Retina (tissue), 1 donor: ENCODE data around the gene BRME1.
"Not testable (repeated sequence)": the region's sequence is repeated elsewhere in the genome, so short reads cannot be mapped to it uniquely, and the experiment has no call there.

Experiments
- DNase-seq: peaks from one replicate; pipeline ENCODE4 v3.0.0-alpha.2; 2016

The BRME1 gene

DNA sequence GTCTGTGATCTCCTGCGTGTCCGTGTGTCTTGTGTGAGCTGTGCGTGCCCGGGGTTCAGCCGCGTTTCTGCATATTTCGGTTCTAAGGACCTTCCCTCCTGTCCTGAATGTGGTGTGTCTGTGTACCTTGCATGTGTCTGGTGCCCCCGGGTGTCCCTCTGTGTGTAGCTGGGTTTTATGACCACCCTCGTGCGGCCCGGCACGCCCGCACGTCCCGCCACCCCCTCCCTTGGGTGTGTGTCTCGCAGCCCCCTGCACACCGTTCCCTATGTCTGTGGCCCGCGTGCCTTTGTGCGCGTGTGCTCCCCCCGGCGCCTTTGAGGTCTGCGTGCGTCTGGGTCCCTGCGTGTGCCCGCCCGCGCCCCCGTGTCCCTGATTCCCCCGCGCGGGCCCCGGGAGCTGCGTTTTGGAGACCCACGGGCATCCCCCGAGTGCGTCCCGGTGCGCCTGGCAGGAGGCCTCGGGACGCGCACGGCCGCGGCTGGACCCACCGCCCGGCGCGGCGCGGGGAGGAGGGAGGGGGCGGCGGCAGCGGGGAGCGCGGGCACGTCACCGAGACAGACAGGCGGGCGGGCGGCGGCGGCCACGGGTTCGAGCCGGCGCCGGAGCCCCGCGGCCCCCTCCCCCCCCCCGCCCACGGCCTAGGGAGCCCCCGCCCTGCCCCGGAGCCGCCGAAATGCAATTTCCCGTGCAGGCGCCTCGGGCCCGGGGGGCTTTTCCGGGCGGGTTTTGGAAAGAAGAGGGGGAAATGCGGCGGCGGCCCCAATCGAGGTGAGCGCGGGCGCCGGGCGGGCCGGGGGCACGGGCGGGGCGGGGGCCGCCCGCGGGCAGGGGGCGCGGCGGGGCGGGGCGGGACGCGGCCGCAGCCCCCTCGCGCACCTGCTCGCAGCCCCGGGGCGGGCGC lies 41.0 kb downstream of the BRME1 start:
- peak; percentile 60 for DNase-seq

DNA sequence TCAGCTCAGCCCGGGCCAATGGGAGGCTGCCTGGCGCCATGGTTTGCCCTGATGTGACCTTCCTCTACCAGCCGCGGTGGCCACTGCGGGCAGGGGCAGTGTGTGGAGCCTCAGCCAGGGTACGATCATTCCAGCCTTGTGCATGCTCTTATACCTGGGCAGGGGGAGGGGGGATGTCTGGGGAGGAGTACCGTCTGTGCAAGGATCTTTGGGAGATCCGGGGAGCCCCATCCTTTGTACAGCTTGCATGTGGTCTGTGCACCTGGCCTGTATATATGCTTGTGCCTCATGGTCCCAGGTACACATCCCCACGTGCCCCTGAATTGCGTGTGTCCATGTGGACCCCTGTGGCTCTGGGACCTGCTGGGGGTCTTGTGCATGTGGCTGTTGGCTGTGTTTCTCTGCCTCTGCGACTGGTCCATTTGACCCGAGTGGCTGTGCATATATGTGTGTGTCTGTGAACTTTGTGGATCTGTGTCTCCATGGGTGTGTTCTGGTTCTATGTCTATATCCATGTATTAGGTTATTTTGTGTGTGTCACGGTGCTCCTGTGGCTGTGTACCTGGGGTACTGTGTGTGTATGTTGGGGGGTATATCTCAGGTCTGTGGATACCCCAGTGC lies 41.8 kb downstream of the BRME1 start:
- DNase-seq = peak; percentile 54

DNA sequence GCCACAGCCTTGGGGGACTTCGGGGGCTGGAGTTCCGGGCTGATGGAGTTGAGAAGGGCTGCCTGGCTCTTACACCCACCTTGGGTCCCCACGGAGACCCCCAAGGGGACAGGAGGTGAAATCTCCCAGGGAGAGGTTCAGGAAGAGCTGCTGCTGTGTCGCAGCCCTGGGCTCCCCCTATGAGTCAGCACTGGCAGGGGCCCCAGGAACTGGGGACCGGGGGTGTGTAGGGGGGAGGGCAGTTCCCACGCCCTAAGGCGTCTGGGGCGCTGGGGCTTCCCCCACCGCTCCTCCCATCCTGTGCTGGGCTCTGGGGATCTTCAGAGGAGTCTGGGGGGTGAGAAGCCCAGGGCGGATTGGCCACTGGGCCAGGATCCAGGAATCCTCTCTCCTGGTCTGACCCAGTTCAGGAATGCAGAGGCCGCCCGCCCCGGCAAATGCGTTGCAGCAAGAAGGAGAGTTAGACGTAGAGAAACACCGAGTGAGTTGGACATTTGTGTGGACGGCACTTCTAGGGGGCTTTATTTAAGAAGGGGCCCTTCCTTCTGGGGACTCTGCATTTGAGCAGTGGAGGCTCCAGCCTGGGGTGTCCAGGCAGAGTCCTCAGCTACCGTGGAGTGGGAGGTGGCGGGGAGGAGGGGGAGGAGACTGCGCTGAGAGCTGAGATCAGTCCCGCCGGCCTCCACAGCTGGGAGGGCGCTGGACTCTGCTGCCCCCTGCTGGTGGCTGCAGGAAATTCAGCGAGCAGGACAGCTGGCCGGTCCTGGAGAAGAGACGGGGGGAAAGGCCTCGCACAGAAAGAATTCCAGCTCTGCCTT lies 44.0 kb downstream of the BRME1 start:
- DNase-seq = peak; percentile 96

DNA sequence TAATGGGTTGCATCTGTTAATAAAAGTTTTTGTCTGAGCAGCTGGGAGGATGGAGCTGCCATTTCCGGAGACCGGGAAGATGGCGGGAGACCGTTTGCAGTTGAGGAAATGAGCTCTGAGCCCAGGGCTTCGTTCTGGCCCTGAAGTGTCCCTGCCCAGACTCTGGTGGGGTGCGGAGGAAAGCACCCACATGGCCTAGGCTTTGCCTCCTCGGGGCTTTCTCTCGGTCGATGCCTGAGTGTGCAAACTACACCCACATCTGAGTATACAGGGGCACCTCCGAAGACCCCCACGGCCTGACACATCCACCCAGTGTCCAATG lies 44.6 kb downstream of the BRME1 start:
- DNase-seq = no peak

GRCh38 chr19:13860679-13861391 lies 45.1 kb downstream of the BRME1 start:
- DNase-seq = no peak

GRCh38 chr19:13859361-13859880 lies 46.5 kb downstream of the BRME1 start:
- DNase-seq = no peak

GRCh38 chr19:13856497-13856896 lies 49.4 kb downstream of the BRME1 start:
- DNase-seq = no peak

DNA sequence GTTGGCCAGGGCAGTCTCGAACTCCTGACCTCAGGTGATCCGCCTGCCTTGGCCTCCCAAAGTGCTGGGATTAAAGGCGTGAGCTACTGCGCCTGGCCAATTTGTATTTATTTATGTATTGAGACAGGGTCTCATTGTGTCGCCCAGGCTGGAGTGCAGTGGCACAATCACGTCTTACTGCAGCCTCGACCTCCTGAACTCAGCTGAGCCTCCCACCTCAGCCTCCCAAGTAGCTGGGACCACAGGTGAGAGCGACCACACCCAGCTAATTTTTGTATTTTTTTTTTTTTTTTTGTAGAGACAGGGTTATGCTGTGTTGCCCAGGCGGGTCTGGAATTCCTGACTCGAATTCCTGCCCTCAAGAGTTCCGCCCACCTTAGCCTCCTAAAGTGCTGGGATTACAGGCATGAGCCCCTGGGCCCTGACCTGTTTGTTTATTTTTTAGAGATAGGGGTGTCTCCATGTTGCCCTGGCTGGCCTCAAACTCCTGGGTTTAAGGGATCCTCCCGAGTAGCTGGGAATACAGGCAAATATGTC lies 53.7 kb downstream of the BRME1 start:
- DNase-seq = not testable (repeated sequence)

DNA sequence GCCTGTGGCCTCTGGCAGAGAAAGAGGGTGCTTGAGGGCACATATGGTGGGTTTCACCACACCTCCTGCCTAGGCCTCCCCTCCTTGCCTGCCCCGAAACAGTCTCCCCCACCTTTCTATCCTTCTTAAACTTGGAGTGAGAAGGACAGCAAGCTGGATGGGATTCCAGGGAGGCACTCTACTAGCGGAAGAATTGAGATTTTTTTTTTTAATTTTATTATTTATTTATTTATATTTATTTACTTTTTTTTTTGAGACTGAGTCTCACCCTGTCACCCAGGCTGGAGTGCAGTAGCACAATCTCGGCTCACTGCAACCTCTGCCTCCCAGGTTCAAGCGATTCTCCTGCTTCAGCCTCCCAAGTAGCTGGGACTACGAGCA lies 54.2 kb downstream of the BRME1 start:
- not testable (repeated sequence) for DNase-seq

GRCh38 chr19:13850910-13851733 lies 54.8 kb downstream of the BRME1 start:
- no peak for DNase-seq

- DNase-seq = peak; percentile 75
Observed at GRCh38 chr19:13849991-13850909, 55.7 kb downstream of the BRME1 start.

DNA sequence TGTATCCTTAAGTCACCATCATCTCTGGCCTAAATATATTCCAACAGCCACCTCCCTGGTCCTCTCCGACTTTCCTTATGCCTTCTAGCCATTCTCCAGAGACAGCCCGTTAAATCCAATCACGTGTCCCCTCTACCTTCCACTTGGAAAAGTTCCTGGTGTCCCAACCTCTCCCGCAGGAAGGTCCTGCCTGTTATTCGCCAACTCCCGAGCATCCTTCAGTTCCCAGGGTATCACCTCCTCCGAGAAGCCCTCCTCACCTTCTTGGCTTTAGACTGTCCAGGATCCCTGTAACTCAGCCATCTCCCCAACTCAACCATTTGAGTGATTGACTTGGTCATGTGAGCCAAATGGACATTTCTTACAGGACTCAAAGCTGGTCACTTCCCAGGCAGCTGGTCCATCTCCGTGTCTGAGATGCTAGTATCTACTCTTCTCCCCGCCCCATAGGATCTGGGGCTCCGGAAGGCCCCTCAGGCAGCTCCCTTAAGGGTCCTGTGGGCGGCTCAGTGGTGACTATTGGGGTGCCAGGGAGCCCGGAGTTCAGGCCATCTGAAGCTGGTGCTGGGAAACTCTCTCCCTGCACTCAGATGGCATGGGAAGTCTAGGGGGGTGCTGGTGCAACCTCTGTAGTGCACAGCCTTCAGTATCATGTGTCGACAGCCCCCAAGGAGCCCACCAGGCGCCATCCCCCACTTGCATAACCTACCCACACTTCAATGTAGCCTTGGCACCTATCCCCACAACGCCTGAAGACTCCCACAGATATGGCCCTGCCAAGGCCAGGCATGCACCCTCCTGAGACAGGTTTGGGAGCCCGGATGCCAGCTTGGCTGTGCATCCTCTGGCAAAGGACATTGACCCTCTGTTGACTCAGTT lies 56.9 kb downstream of the BRME1 start:
- DNase-seq = no peak

- no peak for DNase-seq
Observed at GRCh38 chr19:13848340-13848677, 57.6 kb downstream of the BRME1 start.

DNA sequence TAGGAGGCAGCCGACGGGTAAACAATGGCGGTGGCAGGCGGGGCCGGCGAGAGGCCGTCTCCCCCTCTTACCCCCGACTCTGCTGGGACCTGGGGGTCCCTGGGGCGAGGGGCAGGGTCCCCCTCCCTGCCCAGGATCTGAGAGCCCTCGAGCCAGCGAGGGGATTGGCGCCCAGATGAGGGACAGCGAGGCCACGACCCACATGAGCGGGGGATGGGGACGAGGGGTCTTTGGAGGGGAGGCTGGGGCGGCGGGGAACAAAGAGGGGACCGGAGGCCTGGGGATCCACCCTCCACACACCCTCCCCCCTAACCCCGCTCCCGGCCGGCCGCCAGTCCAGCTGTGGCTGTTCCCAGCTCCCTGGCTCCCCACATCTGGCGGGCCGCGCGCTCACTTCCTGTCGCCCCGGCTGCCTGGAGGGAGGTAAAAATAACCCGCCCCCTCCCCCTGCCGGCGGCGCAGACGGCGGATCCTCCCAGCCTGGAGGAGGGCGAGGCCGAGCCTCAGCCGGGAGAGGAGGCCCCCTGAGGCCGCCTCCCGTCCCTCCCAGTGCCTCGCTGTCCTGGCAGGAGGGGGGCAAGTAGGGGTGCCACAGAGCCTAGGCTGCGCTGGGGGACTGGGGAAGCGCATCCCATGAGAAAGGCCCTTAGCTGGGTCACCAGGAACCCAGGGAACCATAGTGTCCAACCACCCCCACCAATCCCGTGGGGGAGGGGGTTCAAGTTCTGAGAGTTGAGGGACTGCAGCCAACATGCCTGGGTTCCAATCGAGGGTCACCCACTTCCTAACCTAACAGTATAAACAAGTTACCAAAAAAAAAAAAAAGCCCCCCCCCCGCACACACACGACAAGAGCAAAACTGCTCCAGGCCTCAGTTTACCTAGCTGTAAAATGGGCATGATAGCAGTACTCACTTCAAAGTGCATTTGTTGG lies 58.2 kb downstream of the BRME1 start:
- peak; percentile 86 for DNase-seq

GRCh38 chr19:13846557-13847406 lies 59.1 kb downstream of the BRME1 start:
- peak; percentile 85 for DNase-seq

DNA sequence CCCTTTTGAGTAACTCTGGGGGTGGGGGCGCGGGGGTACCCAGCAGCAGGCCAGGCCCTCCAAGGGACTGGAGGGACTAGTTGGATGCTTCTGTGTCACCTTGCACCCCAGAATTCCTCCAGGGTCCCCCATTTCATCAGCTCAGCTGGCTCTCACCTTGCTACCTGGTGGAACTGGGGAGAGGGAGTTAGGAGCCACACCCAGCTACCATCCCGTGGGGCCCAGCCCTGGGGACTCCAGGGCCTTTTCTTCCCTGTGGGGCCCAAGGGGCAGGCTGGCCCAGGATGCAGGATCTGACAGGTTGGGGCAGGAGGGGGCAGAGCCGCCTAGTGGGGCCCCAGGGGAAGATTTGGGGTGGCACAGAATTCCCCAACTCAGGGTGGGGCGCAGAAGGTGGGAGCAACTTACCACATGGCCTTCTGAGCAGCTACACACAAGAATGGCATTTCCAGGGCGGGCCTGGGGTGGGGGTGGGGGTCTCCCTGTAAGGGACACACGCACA lies 61.7 kb downstream of the BRME1 start:
- DNase-seq = no peak
